ENCODE data around the gene JCHAIN. TPM values are rescaled to one million over a fixed set of nuclear protein-coding genes. Genes with fewer than 3 reads are reported as not detected.

JCHAIN gene
- total and polyA plus RNA-seq, 2 of the 13 experiments (the other 11 are each of a cell fraction or from before 2014, with no cell fraction given) = not detected

DNA sequence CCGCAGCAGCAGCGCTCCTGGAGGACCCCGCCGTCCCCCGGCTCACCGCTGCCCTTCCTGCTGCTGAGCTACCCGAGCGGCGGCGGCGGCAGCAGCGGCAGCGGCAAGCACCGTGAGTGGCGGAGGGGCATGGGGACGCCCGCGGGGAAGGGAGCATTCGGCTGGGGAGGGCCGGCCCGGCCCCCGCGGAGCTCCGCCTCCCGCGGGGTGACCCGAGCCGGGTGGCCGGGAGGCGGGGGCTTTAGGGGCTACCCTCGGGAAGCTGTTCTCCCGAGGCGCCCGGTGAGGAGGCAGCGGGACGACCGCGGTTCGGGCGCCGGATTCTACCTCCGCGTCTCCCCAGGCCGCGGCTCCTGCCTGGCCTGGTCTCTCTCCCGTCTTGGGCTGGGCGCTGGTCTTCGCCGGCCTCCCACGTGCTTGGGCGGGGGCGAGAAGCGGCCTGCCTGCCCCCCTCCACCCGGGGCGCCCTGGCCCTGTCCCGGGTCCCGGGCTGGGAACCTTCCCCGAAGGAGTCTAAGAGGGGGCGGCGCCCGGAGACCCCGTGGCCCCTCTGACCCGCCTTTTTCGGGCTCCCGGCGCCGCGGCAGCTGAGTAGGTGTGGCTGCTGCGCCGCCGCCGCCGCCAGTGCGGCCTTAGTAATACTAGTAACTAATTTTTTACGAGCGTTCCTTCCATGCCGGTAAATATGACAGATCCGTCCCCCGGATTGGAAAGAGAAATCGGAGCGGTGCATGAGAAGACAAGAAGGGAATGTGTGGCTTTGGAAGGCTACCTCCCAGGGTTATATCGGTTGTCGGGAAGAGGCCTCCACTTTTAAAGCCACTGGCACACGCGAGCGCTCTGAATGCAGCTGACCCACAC is 39.1 kb upstream of the JCHAIN start (continued):
- TF ChIP-seq, protein P1, sequence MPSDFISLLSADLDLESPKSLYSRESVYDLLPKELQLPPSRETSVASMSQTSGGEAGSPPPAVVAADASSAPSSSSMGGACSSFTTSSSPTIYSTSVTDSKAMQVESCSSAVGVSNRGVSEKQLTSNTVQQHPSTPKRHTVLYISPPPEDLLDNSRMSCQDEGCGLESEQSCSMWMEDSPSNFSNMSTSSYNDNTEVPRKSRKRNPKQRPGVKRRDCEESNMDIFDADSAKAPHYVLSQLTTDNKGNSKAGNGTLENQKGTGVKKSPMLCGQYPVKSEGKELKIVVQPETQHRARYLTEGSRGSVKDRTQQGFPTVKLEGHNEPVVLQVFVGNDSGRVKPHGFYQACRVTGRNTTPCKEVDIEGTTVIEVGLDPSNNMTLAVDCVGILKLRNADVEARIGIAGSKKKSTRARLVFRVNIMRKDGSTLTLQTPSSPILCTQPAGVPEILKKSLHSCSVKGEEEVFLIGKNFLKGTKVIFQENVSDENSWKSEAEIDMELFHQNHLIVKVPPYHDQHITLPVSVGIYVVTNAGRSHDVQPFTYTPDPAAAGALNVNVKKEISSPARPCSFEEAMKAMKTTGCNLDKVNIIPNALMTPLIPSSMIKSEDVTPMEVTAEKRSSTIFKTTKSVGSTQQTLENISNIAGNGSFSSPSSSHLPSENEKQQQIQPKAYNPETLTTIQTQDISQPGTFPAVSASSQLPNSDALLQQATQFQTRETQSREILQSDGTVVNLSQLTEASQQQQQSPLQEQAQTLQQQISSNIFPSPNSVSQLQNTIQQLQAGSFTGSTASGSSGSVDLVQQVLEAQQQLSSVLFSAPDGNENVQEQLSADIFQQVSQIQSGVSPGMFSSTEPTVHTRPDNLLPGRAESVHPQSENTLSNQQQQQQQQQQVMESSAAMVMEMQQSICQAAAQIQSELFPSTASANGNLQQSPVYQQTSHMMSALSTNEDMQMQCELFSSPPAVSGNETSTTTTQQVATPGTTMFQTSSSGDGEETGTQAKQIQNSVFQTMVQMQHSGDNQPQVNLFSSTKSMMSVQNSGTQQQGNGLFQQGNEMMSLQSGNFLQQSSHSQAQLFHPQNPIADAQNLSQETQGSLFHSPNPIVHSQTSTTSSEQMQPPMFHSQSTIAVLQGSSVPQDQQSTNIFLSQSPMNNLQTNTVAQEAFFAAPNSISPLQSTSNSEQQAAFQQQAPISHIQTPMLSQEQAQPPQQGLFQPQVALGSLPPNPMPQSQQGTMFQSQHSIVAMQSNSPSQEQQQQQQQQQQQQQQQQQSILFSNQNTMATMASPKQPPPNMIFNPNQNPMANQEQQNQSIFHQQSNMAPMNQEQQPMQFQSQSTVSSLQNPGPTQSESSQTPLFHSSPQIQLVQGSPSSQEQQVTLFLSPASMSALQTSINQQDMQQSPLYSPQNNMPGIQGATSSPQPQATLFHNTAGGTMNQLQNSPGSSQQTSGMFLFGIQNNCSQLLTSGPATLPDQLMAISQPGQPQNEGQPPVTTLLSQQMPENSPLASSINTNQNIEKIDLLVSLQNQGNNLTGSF (CRISPR knock-in tag; IDR thresholded peaks at IDR 0.05) = no peak; the same call in 1 of the 2 replicates
- TF ChIP-seq NR2C2 (CRISPR knock-in tag; IDR thresholded peaks at IDR 0.05; ENCODE audit: borderline replicate concordance) (peak; percentile 2; the same call in 1 of the 2 replicates), RBAK (CRISPR knock-in tag; IDR thresholded peaks at IDR 0.05) (no peak), TCF7L2 (IDR thresholded peaks at IDR 0.05; ENCODE audit: low read depth, low read length) (no peak), KLF6 (CRISPR knock-in tag; IDR thresholded peaks at IDR 0.05) (peak; percentile 71), CBX5 (CRISPR knock-in tag; IDR thresholded peaks at IDR 0.05; ENCODE audit: borderline replicate concordance) (no peak), CBFB (CRISPR knock-in tag; IDR thresholded peaks at IDR 0.05) (no peak; the same call in 1 of the 2 replicates), MXI1 (IDR thresholded peaks at IDR 0.05; ENCODE audit: borderline replicate concordance, low read depth, low read length) (peak; percentile 22; the same call in 1 of the 3 replicates), ZSCAN21 (CRISPR knock-in tag; IDR thresholded peaks at IDR 0.05; ENCODE audit: borderline replicate concordance) (no peak), HOXD1 (CRISPR knock-in tag; IDR thresholded peaks at IDR 0.05) (peak; percentile 64; the same call in 1 of the 2 replicates), SP4 (CRISPR knock-in tag; IDR thresholded peaks at IDR 0.05) (peak; percentile 29; the same call in 1 of the 2 replicates)
- TF ChIP-seq, protein P2, sequence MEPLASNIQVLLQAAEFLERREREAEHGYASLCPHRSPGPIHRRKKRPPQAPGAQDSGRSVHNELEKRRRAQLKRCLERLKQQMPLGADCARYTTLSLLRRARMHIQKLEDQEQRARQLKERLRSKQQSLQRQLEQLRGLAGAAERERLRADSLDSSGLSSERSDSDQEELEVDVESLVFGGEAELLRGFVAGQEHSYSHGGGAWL (CRISPR knock-in tag; IDR thresholded peaks at IDR 0.05) = peak; percentile 88; the same call in 1 of the 2 replicates
- TF ChIP-seq, protein P3, sequence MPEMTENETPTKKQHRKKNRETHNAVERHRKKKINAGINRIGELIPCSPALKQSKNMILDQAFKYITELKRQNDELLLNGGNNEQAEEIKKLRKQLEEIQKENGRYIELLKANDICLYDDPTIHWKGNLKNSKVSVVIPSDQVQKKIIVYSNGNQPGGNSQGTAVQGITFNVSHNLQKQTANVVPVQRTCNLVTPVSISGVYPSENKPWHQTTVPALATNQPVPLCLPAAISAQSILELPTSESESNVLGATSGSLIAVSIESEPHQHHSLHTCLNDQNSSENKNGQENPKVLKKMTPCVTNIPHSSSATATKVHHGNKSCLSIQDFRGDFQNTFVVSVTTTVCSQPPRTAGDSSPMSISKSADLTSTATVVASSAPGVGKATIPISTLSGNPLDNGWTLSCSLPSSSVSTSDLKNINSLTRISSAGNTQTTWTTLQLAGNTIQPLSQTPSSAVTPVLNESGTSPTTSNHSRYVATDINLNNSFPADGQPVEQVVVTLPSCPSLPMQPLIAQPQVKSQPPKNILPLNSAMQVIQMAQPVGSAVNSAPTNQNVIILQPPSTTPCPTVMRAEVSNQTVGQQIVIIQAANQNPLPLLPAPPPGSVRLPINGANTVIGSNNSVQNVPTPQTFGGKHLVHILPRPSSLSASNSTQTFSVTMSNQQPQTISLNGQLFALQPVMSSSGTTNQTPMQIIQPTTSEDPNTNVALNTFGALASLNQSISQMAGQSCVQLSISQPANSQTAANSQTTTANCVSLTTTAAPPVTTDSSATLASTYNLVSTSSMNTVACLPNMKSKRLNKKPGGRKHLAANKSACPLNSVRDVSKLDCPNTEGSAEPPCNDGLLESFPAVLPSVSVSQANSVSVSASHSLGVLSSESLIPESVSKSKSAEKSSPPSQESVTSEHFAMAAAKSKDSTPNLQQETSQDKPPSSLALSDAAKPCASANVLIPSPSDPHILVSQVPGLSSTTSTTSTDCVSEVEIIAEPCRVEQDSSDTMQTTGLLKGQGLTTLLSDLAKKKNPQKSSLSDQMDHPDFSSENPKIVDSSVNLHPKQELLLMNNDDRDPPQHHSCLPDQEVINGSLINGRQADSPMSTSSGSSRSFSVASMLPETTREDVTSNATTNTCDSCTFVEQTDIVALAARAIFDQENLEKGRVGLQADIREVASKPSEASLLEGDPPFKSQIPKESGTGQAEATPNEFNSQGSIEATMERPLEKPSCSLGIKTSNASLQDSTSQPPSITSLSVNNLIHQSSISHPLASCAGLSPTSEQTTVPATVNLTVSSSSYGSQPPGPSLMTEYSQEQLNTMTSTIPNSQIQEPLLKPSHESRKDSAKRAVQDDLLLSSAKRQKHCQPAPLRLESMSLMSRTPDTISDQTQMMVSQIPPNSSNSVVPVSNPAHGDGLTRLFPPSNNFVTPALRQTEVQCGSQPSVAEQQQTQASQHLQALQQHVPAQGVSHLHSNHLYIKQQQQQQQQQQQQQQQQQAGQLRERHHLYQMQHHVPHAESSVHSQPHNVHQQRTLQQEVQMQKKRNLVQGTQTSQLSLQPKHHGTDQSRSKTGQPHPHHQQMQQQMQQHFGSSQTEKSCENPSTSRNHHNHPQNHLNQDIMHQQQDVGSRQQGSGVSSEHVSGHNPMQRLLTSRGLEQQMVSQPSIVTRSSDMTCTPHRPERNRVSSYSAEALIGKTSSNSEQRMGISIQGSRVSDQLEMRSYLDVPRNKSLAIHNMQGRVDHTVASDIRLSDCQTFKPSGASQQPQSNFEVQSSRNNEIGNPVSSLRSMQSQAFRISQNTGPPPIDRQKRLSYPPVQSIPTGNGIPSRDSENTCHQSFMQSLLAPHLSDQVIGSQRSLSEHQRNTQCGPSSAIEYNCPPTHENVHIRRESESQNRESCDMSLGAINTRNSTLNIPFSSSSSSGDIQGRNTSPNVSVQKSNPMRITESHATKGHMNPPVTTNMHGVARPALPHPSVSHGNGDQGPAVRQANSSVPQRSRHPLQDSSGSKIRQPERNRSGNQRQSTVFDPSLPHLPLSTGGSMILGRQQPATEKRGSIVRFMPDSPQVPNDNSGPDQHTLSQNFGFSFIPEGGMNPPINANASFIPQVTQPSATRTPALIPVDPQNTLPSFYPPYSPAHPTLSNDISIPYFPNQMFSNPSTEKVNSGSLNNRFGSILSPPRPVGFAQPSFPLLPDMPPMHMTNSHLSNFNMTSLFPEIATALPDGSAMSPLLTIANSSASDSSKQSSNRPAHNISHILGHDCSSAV (CRISPR knock-in tag; IDR thresholded peaks at IDR 0.05; ENCODE audit: borderline replicate concordance) = no peak
